ENCODE results near the gene TMC1.

DNA sequence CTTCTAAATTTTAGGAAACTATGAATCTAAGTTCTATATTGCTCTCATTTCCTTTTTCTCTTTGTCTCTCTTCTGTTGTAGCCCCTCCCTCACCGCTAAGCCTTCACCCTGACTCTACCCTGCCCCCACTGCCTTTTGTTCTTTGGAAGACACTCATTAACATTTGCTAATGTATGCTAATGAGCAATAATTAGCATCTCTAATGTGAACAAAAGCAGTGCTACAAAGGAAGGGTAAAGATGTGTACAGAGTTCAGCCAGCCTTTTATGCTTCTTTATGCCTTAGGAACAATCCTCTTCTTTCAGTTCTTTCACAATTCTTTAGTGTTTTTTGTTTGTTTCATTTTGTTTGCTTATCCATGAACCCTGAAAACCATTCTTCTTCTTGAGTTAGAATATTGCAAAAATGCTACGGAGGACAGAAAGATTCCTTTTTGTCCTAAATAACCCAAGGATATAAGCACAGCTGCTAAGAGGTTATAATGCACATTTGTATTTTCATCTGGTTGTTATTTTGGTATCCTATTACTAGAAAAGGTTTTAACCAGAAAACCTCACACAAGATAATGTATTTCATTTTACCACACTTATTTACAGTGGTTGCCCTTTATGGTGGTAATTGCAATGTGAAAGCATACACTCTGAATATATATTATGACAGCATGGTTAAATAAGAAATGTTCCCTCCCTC is 159.3 kb downstream of the TMC1 start:
- no peak for TF ChIP-seq TEAD4 (IDR thresholded peaks at IDR 0.05)
- no peak for TF ChIP-seq RAD21 (IDR thresholded peaks at IDR 0.05; ENCODE audit: low read depth)
- TF ChIP-seq, protein P1, sequence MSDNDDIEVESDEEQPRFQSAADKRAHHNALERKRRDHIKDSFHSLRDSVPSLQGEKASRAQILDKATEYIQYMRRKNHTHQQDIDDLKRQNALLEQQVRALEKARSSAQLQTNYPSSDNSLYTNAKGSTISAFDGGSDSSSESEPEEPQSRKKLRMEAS (IDR thresholded peaks at IDR 0.05), result no peak
- no peak for TF ChIP-seq CREB1 (IDR thresholded peaks at IDR 0.05; ENCODE audit: low read depth)
- no peak for TF ChIP-seq CEBPB (IDR thresholded peaks at IDR 0.05)
- TF ChIP-seq FOXM1 (IDR thresholded peaks at IDR 0.05; ENCODE audit: borderline replicate concordance, low read depth), result no peak
- TF ChIP-seq ZBTB7A (IDR thresholded peaks at IDR 0.05; ENCODE audit: low read depth), result no peak
- TF ChIP-seq, protein P2, sequence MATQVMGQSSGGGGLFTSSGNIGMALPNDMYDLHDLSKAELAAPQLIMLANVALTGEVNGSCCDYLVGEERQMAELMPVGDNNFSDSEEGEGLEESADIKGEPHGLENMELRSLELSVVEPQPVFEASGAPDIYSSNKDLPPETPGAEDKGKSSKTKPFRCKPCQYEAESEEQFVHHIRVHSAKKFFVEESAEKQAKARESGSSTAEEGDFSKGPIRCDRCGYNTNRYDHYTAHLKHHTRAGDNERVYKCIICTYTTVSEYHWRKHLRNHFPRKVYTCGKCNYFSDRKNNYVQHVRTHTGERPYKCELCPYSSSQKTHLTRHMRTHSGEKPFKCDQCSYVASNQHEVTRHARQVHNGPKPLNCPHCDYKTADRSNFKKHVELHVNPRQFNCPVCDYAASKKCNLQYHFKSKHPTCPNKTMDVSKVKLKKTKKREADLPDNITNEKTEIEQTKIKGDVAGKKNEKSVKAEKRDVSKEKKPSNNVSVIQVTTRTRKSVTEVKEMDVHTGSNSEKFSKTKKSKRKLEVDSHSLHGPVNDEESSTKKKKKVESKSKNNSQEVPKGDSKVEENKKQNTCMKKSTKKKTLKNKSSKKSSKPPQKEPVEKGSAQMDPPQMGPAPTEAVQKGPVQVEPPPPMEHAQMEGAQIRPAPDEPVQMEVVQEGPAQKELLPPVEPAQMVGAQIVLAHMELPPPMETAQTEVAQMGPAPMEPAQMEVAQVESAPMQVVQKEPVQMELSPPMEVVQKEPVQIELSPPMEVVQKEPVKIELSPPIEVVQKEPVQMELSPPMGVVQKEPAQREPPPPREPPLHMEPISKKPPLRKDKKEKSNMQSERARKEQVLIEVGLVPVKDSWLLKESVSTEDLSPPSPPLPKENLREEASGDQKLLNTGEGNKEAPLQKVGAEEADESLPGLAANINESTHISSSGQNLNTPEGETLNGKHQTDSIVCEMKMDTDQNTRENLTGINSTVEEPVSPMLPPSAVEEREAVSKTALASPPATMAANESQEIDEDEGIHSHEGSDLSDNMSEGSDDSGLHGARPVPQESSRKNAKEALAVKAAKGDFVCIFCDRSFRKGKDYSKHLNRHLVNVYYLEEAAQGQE (IDR thresholded peaks at IDR 0.05; ENCODE audit: low read depth), result no peak
- no peak for TF ChIP-seq YY1 (IDR thresholded peaks at IDR 0.05; ENCODE audit: low read depth)
- no peak for TF ChIP-seq NFIC (IDR thresholded peaks at IDR 0.05)
- TF ChIP-seq, protein P3, sequence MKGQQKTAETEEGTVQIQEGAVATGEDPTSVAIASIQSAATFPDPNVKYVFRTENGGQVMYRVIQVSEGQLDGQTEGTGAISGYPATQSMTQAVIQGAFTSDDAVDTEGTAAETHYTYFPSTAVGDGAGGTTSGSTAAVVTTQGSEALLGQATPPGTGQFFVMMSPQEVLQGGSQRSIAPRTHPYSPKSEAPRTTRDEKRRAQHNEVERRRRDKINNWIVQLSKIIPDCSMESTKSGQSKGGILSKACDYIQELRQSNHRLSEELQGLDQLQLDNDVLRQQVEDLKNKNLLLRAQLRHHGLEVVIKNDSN (IDR thresholded peaks at IDR 0.05), result no peak

Data from Ishikawa (cell line).